GM19239 (cell line): Measurements from ENCODE around the gene ZNF808.
"Not testable (repeated sequence)": the region's sequence is repeated elsewhere in the genome, so short reads cannot be mapped to it uniquely, and the experiment has no call there.

Experiments
- DNase-seq: peaks from one replicate; pipeline ENCODE4 v3.0.0; 2011; ENCODE audit warnings: low spot score; ENCODE audit not compliant: insufficient read length
- FAIRE-seq: peaks from 2 replicates; lab custom pipeline; 2011; peaks lifted over from hg19 to GRCh38; lab: Jason Lieb, UNC

The ZNF808 gene

GRCh38 chr19:52585604-52586003, 58.1 kb downstream of the ZNF808 start:
- no peak for FAIRE-seq
- DNase-seq = no peak

- DNase-seq = no peak
- FAIRE-seq = no peak
Measured at GRCh38 chr19:52590728-52591127, 63.3 kb downstream of the ZNF808 start.

- DNase-seq = no peak
- FAIRE-seq = no peak
Measured at GRCh38 chr19:52592301-52592700, 64.8 kb downstream of the ZNF808 start.

GRCh38 chr19:52593441-52593840, 66.0 kb downstream of the ZNF808 start:
- DNase-seq, FAIRE-seq: not testable (repeated sequence)

- no peak for FAIRE-seq
- DNase-seq = no peak
Measured at GRCh38 chr19:52599241-52599640, 71.8 kb downstream of the ZNF808 start.

GRCh38 chr19:52600639-52601024, 73.2 kb downstream of the ZNF808 start:
- no peak for FAIRE-seq
- DNase-seq = no peak

GRCh38 chr19:52601025-52601973, 73.8 kb downstream of the ZNF808 start:
- FAIRE-seq (peak; percentile 89), DNase-seq (peak; percentile 75)

- FAIRE-seq, DNase-seq: not testable (repeated sequence)
Measured at GRCh38 chr19:52601974-52602366, 74.5 kb downstream of the ZNF808 start.

- DNase-seq (no peak), FAIRE-seq (no peak)
Measured at GRCh38 chr19:52602941-52603340, 75.5 kb downstream of the ZNF808 start.

- no peak for FAIRE-seq
- no peak for DNase-seq
Measured at GRCh38 chr19:52603558-52604207, 76.2 kb downstream of the ZNF808 start.
